Activated T-helper 17 cell treated with anti-CD3 and anti-CD28 coated beads, Interleukin-2, amount 50 U/mL, for 72 hours (primary cell): ENCODE results near the gene PHETA2. TPM values are rescaled to one million over a fixed set of nuclear protein-coding genes. Genes with fewer than 3 reads are reported as not detected.

Experiments
- ATAC-seq: fragments of 150-1000 bp; cut with Tn5 transposase; replicated peaks from 2 replicates; pipeline ENCODE4 v1.10.0; 2021; ENCODE audit warnings: mild to moderate bottlenecking, moderate library complexity
- H3K27ac Mint-ChIP-seq: one replicate; pipeline ENCODE4 v1.8.0; 2022; ENCODE audit warnings: mixed read lengths
- H3K27me3 Mint-ChIP-seq: one replicate; pipeline ENCODE4 v1.8.0; 2022; ENCODE audit warnings: mixed read lengths
- H3K36me3 Mint-ChIP-seq: one replicate; pipeline ENCODE4 v1.8.0; 2022; ENCODE audit warnings: low read depth, mild to moderate bottlenecking, mixed read lengths
- H3K4me1 Mint-ChIP-seq: one replicate; pipeline ENCODE4 v1.8.0; 2022; ENCODE audit warnings: mixed read lengths
- H3K4me3 Mint-ChIP-seq: one replicate; pipeline ENCODE4 v1.8.0; 2022; ENCODE audit warnings: mild to moderate bottlenecking, mixed read lengths
- H3K9me3 Mint-ChIP-seq: one replicate; pipeline ENCODE4 v1.8.0; 2022; ENCODE audit warnings: mixed read lengths
- total RNA-seq, 2 donors: library from RNA; stranded (reverse); gene quantifications; one replicate each; pipeline ENCODE4 v1.2.3, GENCODE V29; 2022

Gene PHETA2
- 1 to 10 TPM; 2.5 to 3.4 TPM for total RNA-seq

GRCh38 chr22:42074132-42074811, at the start of gene PHETA2:
TSS of gene PHETA2 (plus strand) at chr22:42074248. CDS start at chr22:42077294, 3,046 bp downstream.
- Mint-ChIP-seq H3K4me1 (peaks cover 15% of the 10 kb centered on the region), H3K4me3 (peak within 1 kb of the TSS; percentile 74), H3K9me3 (no peaks in the 10 kb centered on the region), H3K27ac (peak within 1 kb of the TSS; percentile 79), H3K36me3 (peaks cover 8% of the 10 kb centered on the region), H3K27me3 (no peaks in the 10 kb centered on the region)
- no peak for ATAC-seq

- Mint-ChIP-seq H3K4me3 (no peak overlapping the region), H3K4me1 (peaks cover 9% of the 10 kb centered on the region), H3K36me3 (no peaks in the 10 kb centered on the region), H3K9me3 (no peaks in the 10 kb centered on the region), H3K27ac (no peak overlapping the region), H3K27me3 (no peaks in the 10 kb centered on the region)
- no peak for ATAC-seq
Measured at GRCh38 chr22:42025421-42025820, 48.6 kb upstream of the PHETA2 start.

GRCh38 chr22:42026705-42027104, 47.3 kb upstream of the PHETA2 start:
- H3K36me3 Mint-ChIP-seq, result no peaks in the 10 kb centered on the region
- no peaks in the 10 kb centered on the region for H3K27me3 Mint-ChIP-seq
- H3K4me1 Mint-ChIP-seq, result peaks cover 17% of the 10 kb centered on the region
- H3K27ac Mint-ChIP-seq, result no peak overlapping the region
- ATAC-seq, result no peak
- no peak overlapping the region for H3K4me3 Mint-ChIP-seq
- H3K9me3 Mint-ChIP-seq, result no peaks in the 10 kb centered on the region

GRCh38 chr22:42033263-42034181, 40.5 kb upstream of the PHETA2 start:
- Mint-ChIP-seq H3K36me3 (no peaks in the 10 kb centered on the region), H3K4me1 (peaks cover 12% of the 10 kb centered on the region), H3K9me3 (no peaks in the 10 kb centered on the region), H3K27ac (no peak overlapping the region), H3K27me3 (no peaks in the 10 kb centered on the region), H3K4me3 (no peak overlapping the region)
- ATAC-seq, result no peak

GRCh38 chr22:42035256-42035655, 38.8 kb upstream of the PHETA2 start:
- Mint-ChIP-seq H3K27me3 (no peaks in the 10 kb centered on the region), H3K9me3 (no peaks in the 10 kb centered on the region), H3K4me1 (peaks cover 10% of the 10 kb centered on the region), H3K4me3 (no peak overlapping the region), H3K27ac (no peak overlapping the region), H3K36me3 (no peaks in the 10 kb centered on the region)
- ATAC-seq, result no peak

GRCh38 chr22:42039271-42039670, 34.8 kb upstream of the PHETA2 start:
- Mint-ChIP-seq H3K4me3 (no peak overlapping the region), H3K9me3 (peaks cover 4% of the 10 kb centered on the region), H3K4me1 (no peaks in the 10 kb centered on the region), H3K27me3 (no peaks in the 10 kb centered on the region), H3K27ac (no peak overlapping the region), H3K36me3 (no peaks in the 10 kb centered on the region)
- ATAC-seq, result no peak

- Mint-ChIP-seq H3K27ac (no peak overlapping the region), H3K9me3 (peaks cover 4% of the 10 kb centered on the region), H3K36me3 (no peaks in the 10 kb centered on the region), H3K4me1 (no peaks in the 10 kb centered on the region), H3K27me3 (no peaks in the 10 kb centered on the region), H3K4me3 (no peak overlapping the region)
- ATAC-seq, result no peak
Measured at GRCh38 chr22:42041784-42042183, 32.3 kb upstream of the PHETA2 start.

- no peaks in the 10 kb centered on the region for H3K9me3 Mint-ChIP-seq
- H3K4me3 Mint-ChIP-seq, result no peak overlapping the region
- no peak for ATAC-seq
- no peaks in the 10 kb centered on the region for H3K36me3 Mint-ChIP-seq
- no peaks in the 10 kb centered on the region for H3K4me1 Mint-ChIP-seq
- no peaks in the 10 kb centered on the region for H3K27me3 Mint-ChIP-seq
- no peak overlapping the region for H3K27ac Mint-ChIP-seq
Measured at GRCh38 chr22:42050641-42051180, 23.3 kb upstream of the PHETA2 start.

- H3K27ac Mint-ChIP-seq, result no peak overlapping the region
- no peak overlapping the region for H3K4me3 Mint-ChIP-seq
- H3K4me1 Mint-ChIP-seq, result no peaks in the 10 kb centered on the region
- H3K9me3 Mint-ChIP-seq, result peaks cover 7% of the 10 kb centered on the region
- H3K36me3 Mint-ChIP-seq, result peaks cover 6% of the 10 kb centered on the region
- no peaks in the 10 kb centered on the region for H3K27me3 Mint-ChIP-seq
- no peak for ATAC-seq
Measured at GRCh38 chr22:42052765-42053164, 21.3 kb upstream of the PHETA2 start.

GRCh38 chr22:42056757-42057511, 17.1 kb upstream of the PHETA2 start:
- no peaks in the 10 kb centered on the region for H3K4me1 Mint-ChIP-seq

GRCh38 chr22:42060489-42060888, 13.6 kb upstream of the PHETA2 start:
- no peak for ATAC-seq
- Mint-ChIP-seq H3K27ac (no peak overlapping the region), H3K36me3 (peaks cover 74% of the 10 kb centered on the region), H3K27me3 (no peaks in the 10 kb centered on the region), H3K4me1 (no peaks in the 10 kb centered on the region), H3K9me3 (peaks cover 7% of the 10 kb centered on the region), H3K4me3 (no peak overlapping the region)

More at GRCh38 chr22:42056757-42057511, 17.1 kb upstream of the PHETA2 start:
- Mint-ChIP-seq H3K9me3 (peaks cover 7% of the 10 kb centered on the region), H3K4me3 (no peak overlapping the region), H3K36me3 (peaks cover 46% of the 10 kb centered on the region), H3K27me3 (no peaks in the 10 kb centered on the region), H3K27ac (no peak overlapping the region)
- ATAC-seq, result no peak

- H3K4me1 Mint-ChIP-seq, result no peaks in the 10 kb centered on the region
- ATAC-seq, result no peak
- H3K27ac Mint-ChIP-seq, result no peak overlapping the region
- H3K36me3 Mint-ChIP-seq, result peaks cover 78% of the 10 kb centered on the region
- no peaks in the 10 kb centered on the region for H3K27me3 Mint-ChIP-seq
- peaks cover 7% of the 10 kb centered on the region for H3K9me3 Mint-ChIP-seq
- no peak overlapping the region for H3K4me3 Mint-ChIP-seq
Measured at GRCh38 chr22:42061041-42061440, 13.0 kb upstream of the PHETA2 start.

- H3K36me3 Mint-ChIP-seq, result peaks cover 87% of the 10 kb centered on the region
- no peak overlapping the region for H3K4me3 Mint-ChIP-seq
- no peak overlapping the region for H3K27ac Mint-ChIP-seq
- no peaks in the 10 kb centered on the region for H3K27me3 Mint-ChIP-seq
- ATAC-seq, result no peak
- no peaks in the 10 kb centered on the region for H3K9me3 Mint-ChIP-seq
- H3K4me1 Mint-ChIP-seq, result no peaks in the 10 kb centered on the region
Measured at GRCh38 chr22:42062506-42063170, 11.4 kb upstream of the PHETA2 start.

GRCh38 chr22:42064629-42065028, 9.4 kb upstream of the PHETA2 start:
- ATAC-seq, result no peak
- peaks cover 76% of the 10 kb centered on the region for H3K36me3 Mint-ChIP-seq
- H3K9me3 Mint-ChIP-seq, result no peaks in the 10 kb centered on the region
- no peaks in the 10 kb centered on the region for H3K27me3 Mint-ChIP-seq
- peak overlapping the region; percentile 2 for H3K27ac Mint-ChIP-seq
- H3K4me1 Mint-ChIP-seq, result no peaks in the 10 kb centered on the region
- H3K4me3 Mint-ChIP-seq, result no peak overlapping the region
